ENCODE results near the gene TOP2B. TPM values are rescaled to one million over a fixed set of nuclear protein-coding genes. Genes with fewer than 3 reads are reported as not detected.

TOP2B gene
- total RNA-seq, 1 donor from 2014 or later = 104 TPM

- TF ChIP-seq CTCF (IDR thresholded peaks at IDR 0.05; ENCODE audit: insufficient read depth, low read length, poor library complexity, severe bottlenecking) = no peak
- no peak for DNase-seq (ENCODE audit: low read depth)
- Histone ChIP-seq H3K36me3 (ENCODE audit: control insufficient read depth, insufficient read depth, low read length) (no peaks in the 10 kb centered on the region), H3K27me3 (ENCODE audit: control insufficient read depth, insufficient read depth, low read length) (no peaks in the 10 kb centered on the region), H3K4me3 (ENCODE audit: low read depth, low read length) (no peak overlapping the region)
These were observed 5.9 kb downstream of the TOP2B start for GRCh38 chr3:25658836-25659235.

GRCh38 chr3:25657293-25657692 lies 7.4 kb downstream of the TOP2B start:
- no peak for DNase-seq (ENCODE audit: low read depth)
- Histone ChIP-seq H3K36me3 (ENCODE audit: control insufficient read depth, insufficient read depth, low read length) (no peaks in the 10 kb centered on the region), H3K27me3 (ENCODE audit: control insufficient read depth, insufficient read depth, low read length) (no peaks in the 10 kb centered on the region), H3K4me3 (ENCODE audit: low read depth, low read length) (no peak overlapping the region)
- no peak for TF ChIP-seq CTCF (IDR thresholded peaks at IDR 0.05; ENCODE audit: insufficient read depth, low read length, poor library complexity, severe bottlenecking)

GRCh38 chr3:25655659-25656058 lies 9.0 kb downstream of the TOP2B start:
- H3K4me3 ChIP-seq (ENCODE audit: low read depth, low read length) = no peak overlapping the region
- no peaks in the 10 kb centered on the region for H3K36me3 ChIP-seq (ENCODE audit: control insufficient read depth, insufficient read depth, low read length)
- no peaks in the 10 kb centered on the region for H3K27me3 ChIP-seq (ENCODE audit: control insufficient read depth, insufficient read depth, low read length)
- no peak for TF ChIP-seq CTCF (IDR thresholded peaks at IDR 0.05; ENCODE audit: insufficient read depth, low read length, poor library complexity, severe bottlenecking)
- no peak for DNase-seq (ENCODE audit: low read depth)

GRCh38 chr3:25654576-25654975 lies 10.1 kb downstream of the TOP2B start:
- no peak for TF ChIP-seq CTCF (IDR thresholded peaks at IDR 0.05; ENCODE audit: insufficient read depth, low read length, poor library complexity, severe bottlenecking)
- H3K4me3 ChIP-seq (ENCODE audit: low read depth, low read length) = no peak overlapping the region
- no peaks in the 10 kb centered on the region for H3K27me3 ChIP-seq (ENCODE audit: control insufficient read depth, insufficient read depth, low read length)
- DNase-seq (ENCODE audit: low read depth) = no peak
- H3K36me3 ChIP-seq (ENCODE audit: control insufficient read depth, insufficient read depth, low read length) = no peaks in the 10 kb centered on the region

- no peak for DNase-seq (ENCODE audit: low read depth)
- no peaks in the 10 kb centered on the region for H3K36me3 ChIP-seq (ENCODE audit: control insufficient read depth, insufficient read depth, low read length)
- no peaks in the 10 kb centered on the region for H3K27me3 ChIP-seq (ENCODE audit: control insufficient read depth, insufficient read depth, low read length)
- no peak overlapping the region for H3K4me3 ChIP-seq (ENCODE audit: low read depth, low read length)
- no peak for TF ChIP-seq CTCF (IDR thresholded peaks at IDR 0.05; ENCODE audit: insufficient read depth, low read length, poor library complexity, severe bottlenecking)
These were observed 11.4 kb downstream of the TOP2B start for GRCh38 chr3:25653322-25653721.

- H3K36me3 ChIP-seq (ENCODE audit: control insufficient read depth, insufficient read depth, low read length) = no peaks in the 10 kb centered on the region
- no peak for DNase-seq (ENCODE audit: low read depth)
- no peaks in the 10 kb centered on the region for H3K27me3 ChIP-seq (ENCODE audit: control insufficient read depth, insufficient read depth, low read length)
- H3K4me3 ChIP-seq (ENCODE audit: low read depth, low read length) = no peak overlapping the region
- TF ChIP-seq CTCF (IDR thresholded peaks at IDR 0.05; ENCODE audit: insufficient read depth, low read length, poor library complexity, severe bottlenecking) = no peak
These were observed 11.8 kb downstream of the TOP2B start for GRCh38 chr3:25652921-25653320.

All from kidney epithelial cell (primary cell).